Uterus (tissue), 2 donors: Measurements from ENCODE around the gene FAM20B.

Source experiments
- CTCF ChIP-seq, 4 experiments: fragments of 200-600 bp in 2 of 4; fragments of 450-650 bp in 2 of 4; sonication (generic) in 2 of 4; IDR thresholded peaks; one replicate each; pipeline ENCODE4 v1.5.1; 2016 to 2019; ENCODE audit warnings: antibody characterized with exemption in 4 of 4, mild to moderate bottlenecking in 2 of 4, moderate library complexity in 1 of 4
- POLR2A ChIP-seq, 2 donors: fragments of 450-650 bp; IDR thresholded peaks; one replicate each; pipeline ENCODE4 v1.6.1; 2016; ENCODE audit warnings: antibody characterized with exemption in 2 of 2, mild to moderate bottlenecking in 1 of 2, moderate library complexity in 1 of 2

- TF ChIP-seq CTCF (IDR thresholded peaks at IDR 0.05) (no peak), POLR2A (IDR thresholded peaks at IDR 0.05) (no peak)
These were observed 1.3 kb downstream of the FAM20B start for GRCh38 chr1:179026813-179027669.
